Measurements from ENCODE around the gene RBKS.
A peak's percentile ranks its signal among the peaks of the same experiment; 100 is the strongest.

RBKS gene

DNA sequence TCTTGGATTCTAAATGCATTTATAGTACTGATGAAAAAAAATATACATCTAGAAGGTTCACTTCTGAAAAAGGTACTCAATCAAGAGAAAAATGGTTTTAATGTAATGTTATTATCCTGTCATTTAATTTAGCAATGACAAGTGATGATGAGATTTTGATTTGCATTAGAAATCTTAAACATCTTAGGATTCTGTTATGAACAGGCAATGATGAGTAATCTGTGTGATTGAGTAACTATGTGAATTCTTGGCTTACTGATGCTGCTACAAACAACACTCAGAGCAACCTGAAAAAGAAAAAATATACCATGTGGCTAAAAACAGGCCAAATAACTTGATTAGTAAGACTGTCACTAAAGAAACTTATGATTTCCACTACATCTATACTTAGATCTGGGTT lies 30.1 kb downstream of the RBKS start:
- Histone ChIP-seq H2AFZ (ENCODE audit: insufficient read depth, low read length, poor library complexity) (no peak overlapping the region), H2BK120ac (ENCODE audit: insufficient read depth, low read length, poor library complexity) (no peak overlapping the region), H4K91ac (ENCODE audit: low read depth, low read length) (no peak overlapping the region)

GRCh38 chr2:27857417-27858172 lies 32.6 kb downstream of the RBKS start:
- no peaks in the 10 kb centered on the region for H3K79me2 ChIP-seq (ENCODE audit: control insufficient read depth, insufficient read depth, low read length, poor library complexity)
- WGBS (ENCODE audit: extremely low coverage, insufficient coverage, insufficient read length), result no CpG with 5 or more reads among the region's 4 CpGs
- peaks cover 2% of the 10 kb centered on the region for H3K9me3 ChIP-seq (ENCODE audit: insufficient read depth, low read depth, low read length)
- H3K14ac ChIP-seq (ENCODE audit: low read length), result no peak overlapping the region
- H3K27me3 ChIP-seq (ENCODE audit: insufficient read depth, low read length), result no peaks in the 10 kb centered on the region
- no peak overlapping the region for H2BK120ac ChIP-seq (ENCODE audit: insufficient read depth, low read length, poor library complexity)
- no peak overlapping the region for H4K8ac ChIP-seq (ENCODE audit: low read depth, low read length)
- DNase-seq, result peak; percentile 18 to 51
- no peak overlapping the region for H3K9ac ChIP-seq (ENCODE audit: low read length)
- H3K79me1 ChIP-seq (ENCODE audit: low read length), result no peaks in the 10 kb centered on the region
- no peak overlapping the region for H3K18ac ChIP-seq (ENCODE audit: low read length)
- H3K4me3 ChIP-seq (ENCODE audit: low read depth, low read length), result no peak overlapping the region
- no peak overlapping the region for H2AK5ac ChIP-seq (ENCODE audit: low read length)
- no peak overlapping the region for H3K27ac ChIP-seq (ENCODE audit: low read depth, low read length)
- no peak overlapping the region for H2AFZ ChIP-seq (ENCODE audit: insufficient read depth, low read length, poor library complexity)
- H3K4me2 ChIP-seq (ENCODE audit: low read length), result no peak overlapping the region
- H4K12ac ChIP-seq (ENCODE audit: low read depth, low read length), result no peak overlapping the region
- no peaks in the 10 kb centered on the region for H3K36me3 ChIP-seq (ENCODE audit: control insufficient read depth in 1 of 2, insufficient read depth in 2 of 2, low read length in 2 of 2)
- H4K91ac ChIP-seq (ENCODE audit: low read depth, low read length), result no peak overlapping the region
- H3K4me1 ChIP-seq (ENCODE audit: control insufficient read depth in 1 of 2, insufficient read depth in 2 of 2, low read length in 2 of 2), result no peaks in the 10 kb centered on the region
- H3K4ac ChIP-seq (ENCODE audit: low read depth, low read length), result no peak overlapping the region
- no peak overlapping the region for H3K23ac ChIP-seq (ENCODE audit: low read length)
- H2BK5ac ChIP-seq (ENCODE audit: low read depth, low read length, poor library complexity), result no peak overlapping the region
- no peak overlapping the region for H2BK12ac ChIP-seq (ENCODE audit: low read length)

More for the DNA sequence above, 30.1 kb downstream of the RBKS start:
- Histone ChIP-seq H3K18ac (ENCODE audit: low read length) (no peak overlapping the region), H2BK5ac (ENCODE audit: low read depth, low read length, poor library complexity) (no peak overlapping the region), H3K4ac (ENCODE audit: low read depth, low read length) (no peak overlapping the region), H3K4me2 (ENCODE audit: low read length) (no peak overlapping the region), H3K79me1 (ENCODE audit: low read length) (no peaks in the 10 kb centered on the region), H3K27ac (ENCODE audit: low read depth, low read length) (no peak overlapping the region), H4K8ac (ENCODE audit: low read depth, low read length) (no peak overlapping the region), H3K9ac (ENCODE audit: low read length) (no peak overlapping the region), H2BK12ac (ENCODE audit: low read length) (no peak overlapping the region), H3K27me3 (ENCODE audit: insufficient read depth, low read length) (no peaks in the 10 kb centered on the region), H3K23ac (ENCODE audit: low read length) (no peak overlapping the region), H3K14ac (ENCODE audit: low read length) (no peak overlapping the region), H3K9me3 (ENCODE audit: insufficient read depth, low read depth, low read length) (no peaks in the 10 kb centered on the region), H2AK5ac (ENCODE audit: low read length) (no peak overlapping the region), H3K36me3 (ENCODE audit: control insufficient read depth in 1 of 2, insufficient read depth in 2 of 2, low read length in 2 of 2) (no peaks in the 10 kb centered on the region), H4K12ac (ENCODE audit: low read depth, low read length) (no peak overlapping the region), H3K79me2 (ENCODE audit: control insufficient read depth, insufficient read depth, low read length, poor library complexity) (no peaks in the 10 kb centered on the region), H3K4me3 (ENCODE audit: low read depth, low read length) (no peak overlapping the region), H3K4me1 (ENCODE audit: control insufficient read depth in 1 of 2, insufficient read depth in 2 of 2, low read length in 2 of 2) (no peaks in the 10 kb centered on the region)
- peak in 1 of 2 donors; percentile 77 for DNase-seq

DNA sequence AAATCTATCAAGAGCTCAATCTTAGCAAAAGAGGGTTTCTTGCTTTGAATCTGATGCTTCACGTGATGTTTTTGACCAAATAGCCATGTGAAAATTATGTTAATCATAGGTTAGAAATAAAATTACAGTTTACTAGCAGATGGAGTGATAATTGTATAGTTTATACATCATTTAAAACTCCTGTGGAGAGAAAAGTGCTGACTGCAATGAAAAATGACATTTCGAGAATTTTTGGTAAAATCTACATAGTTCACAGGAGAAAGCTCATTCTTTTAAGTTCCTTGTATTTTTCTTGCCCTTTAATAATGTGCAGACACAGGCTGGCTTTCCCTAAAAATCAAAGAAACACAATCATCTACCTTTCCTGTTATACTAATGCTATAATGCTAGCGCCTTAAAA lies 33.2 kb downstream of the RBKS start:
- no peaks in the 10 kb centered on the region for H3K79me1 ChIP-seq (ENCODE audit: low read length)
- no peak overlapping the region for H4K91ac ChIP-seq (ENCODE audit: low read depth, low read length)
- H3K9me3 ChIP-seq (ENCODE audit: insufficient read depth, low read depth, low read length), result peaks cover 2% of the 10 kb centered on the region
- H3K4me3 ChIP-seq (ENCODE audit: low read depth, low read length), result no peak overlapping the region
- no peak overlapping the region for H2BK5ac ChIP-seq (ENCODE audit: low read depth, low read length, poor library complexity)
- H2BK120ac ChIP-seq (ENCODE audit: insufficient read depth, low read length, poor library complexity), result no peak overlapping the region
- no peak overlapping the region for H4K12ac ChIP-seq (ENCODE audit: low read depth, low read length)
- WGBS (ENCODE audit: extremely low coverage, insufficient coverage, insufficient read length), result no CpG with 5 or more reads among the region's 3 CpGs
- no peaks in the 10 kb centered on the region for H3K4me1 ChIP-seq (ENCODE audit: control insufficient read depth in 1 of 2, insufficient read depth in 2 of 2, low read length in 2 of 2)
- H3K23ac ChIP-seq (ENCODE audit: low read length), result no peak overlapping the region
- H3K4me2 ChIP-seq (ENCODE audit: low read length), result no peak overlapping the region
- H3K79me2 ChIP-seq (ENCODE audit: control insufficient read depth, insufficient read depth, low read length, poor library complexity), result no peaks in the 10 kb centered on the region
- no peak overlapping the region for H2BK12ac ChIP-seq (ENCODE audit: low read length)
- no peaks in the 10 kb centered on the region for H3K36me3 ChIP-seq (ENCODE audit: control insufficient read depth in 1 of 2, insufficient read depth in 2 of 2, low read length in 2 of 2)
- H2AK5ac ChIP-seq (ENCODE audit: low read length), result no peak overlapping the region
- H3K27me3 ChIP-seq (ENCODE audit: insufficient read depth, low read length), result no peaks in the 10 kb centered on the region
- no peak for DNase-seq
- H3K18ac ChIP-seq (ENCODE audit: low read length), result no peak overlapping the region
- no peak overlapping the region for H3K9ac ChIP-seq (ENCODE audit: low read length)
- H2AFZ ChIP-seq (ENCODE audit: insufficient read depth, low read length, poor library complexity), result no peak overlapping the region
- no peak overlapping the region for H4K8ac ChIP-seq (ENCODE audit: low read depth, low read length)
- H3K4ac ChIP-seq (ENCODE audit: low read depth, low read length), result no peak overlapping the region
- H3K14ac ChIP-seq (ENCODE audit: low read length), result no peak overlapping the region
- no peak overlapping the region for H3K27ac ChIP-seq (ENCODE audit: low read depth, low read length)

DNA sequence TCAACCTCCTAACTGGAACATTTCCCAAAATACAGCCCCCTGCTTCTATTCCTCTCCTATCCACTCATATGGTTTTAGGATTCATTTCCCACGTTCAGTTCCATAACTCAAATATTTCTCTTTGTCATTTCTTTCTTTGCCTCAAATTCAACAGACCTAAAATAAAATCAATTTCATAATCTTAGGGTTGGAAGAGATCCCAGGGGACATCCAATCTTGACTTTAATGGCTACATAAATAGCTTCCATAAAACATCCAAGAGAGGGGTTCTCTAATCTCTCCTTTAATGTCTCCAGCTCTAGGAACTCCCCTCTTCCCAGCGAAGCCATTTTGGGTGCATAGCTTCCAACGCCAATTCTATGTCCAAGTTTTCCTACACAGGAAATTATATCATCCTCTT lies 33.8 kb downstream of the RBKS start:
- Histone ChIP-seq H3K36me3 (ENCODE audit: control insufficient read depth in 1 of 2, insufficient read depth in 2 of 2, low read length in 2 of 2) (no peaks in the 10 kb centered on the region), H4K8ac (ENCODE audit: low read depth, low read length) (no peak overlapping the region), H2AFZ (ENCODE audit: insufficient read depth, low read length, poor library complexity) (no peak overlapping the region), H4K12ac (ENCODE audit: low read depth, low read length) (no peak overlapping the region), H3K4me1 (ENCODE audit: control insufficient read depth in 1 of 2, insufficient read depth in 2 of 2, low read length in 2 of 2) (no peaks in the 10 kb centered on the region), H3K4ac (ENCODE audit: low read depth, low read length) (no peak overlapping the region), H2BK5ac (ENCODE audit: low read depth, low read length, poor library complexity) (no peak overlapping the region), H3K9ac (ENCODE audit: low read length) (no peak overlapping the region), H3K4me2 (ENCODE audit: low read length) (no peak overlapping the region), H3K4me3 (ENCODE audit: low read depth, low read length) (no peak overlapping the region), H2BK120ac (ENCODE audit: insufficient read depth, low read length, poor library complexity) (no peak overlapping the region), H3K79me1 (ENCODE audit: low read length) (no peaks in the 10 kb centered on the region), H3K27me3 (ENCODE audit: insufficient read depth, low read length) (no peaks in the 10 kb centered on the region), H3K18ac (ENCODE audit: low read length) (no peak overlapping the region), H2BK12ac (ENCODE audit: low read length) (no peak overlapping the region), H3K23ac (ENCODE audit: low read length) (no peak overlapping the region), H3K9me3 (ENCODE audit: insufficient read depth, low read depth, low read length) (peaks cover 2% of the 10 kb centered on the region), H2AK5ac (ENCODE audit: low read length) (no peak overlapping the region), H3K14ac (ENCODE audit: low read length) (no peak overlapping the region), H4K91ac (ENCODE audit: low read depth, low read length) (no peak overlapping the region), H3K27ac (ENCODE audit: low read depth, low read length) (no peak overlapping the region), H3K79me2 (ENCODE audit: control insufficient read depth, insufficient read depth, low read length, poor library complexity) (no peaks in the 10 kb centered on the region)
- WGBS (ENCODE audit: extremely low coverage, insufficient coverage, insufficient read length), result no CpG with 5 or more reads among the region's 3 CpGs
- no peak for DNase-seq

Measured in trophoblast cell (in vitro differentiated cells and primary cell).